ENCODE data around the gene PACRG.

PACRG gene

DNA sequence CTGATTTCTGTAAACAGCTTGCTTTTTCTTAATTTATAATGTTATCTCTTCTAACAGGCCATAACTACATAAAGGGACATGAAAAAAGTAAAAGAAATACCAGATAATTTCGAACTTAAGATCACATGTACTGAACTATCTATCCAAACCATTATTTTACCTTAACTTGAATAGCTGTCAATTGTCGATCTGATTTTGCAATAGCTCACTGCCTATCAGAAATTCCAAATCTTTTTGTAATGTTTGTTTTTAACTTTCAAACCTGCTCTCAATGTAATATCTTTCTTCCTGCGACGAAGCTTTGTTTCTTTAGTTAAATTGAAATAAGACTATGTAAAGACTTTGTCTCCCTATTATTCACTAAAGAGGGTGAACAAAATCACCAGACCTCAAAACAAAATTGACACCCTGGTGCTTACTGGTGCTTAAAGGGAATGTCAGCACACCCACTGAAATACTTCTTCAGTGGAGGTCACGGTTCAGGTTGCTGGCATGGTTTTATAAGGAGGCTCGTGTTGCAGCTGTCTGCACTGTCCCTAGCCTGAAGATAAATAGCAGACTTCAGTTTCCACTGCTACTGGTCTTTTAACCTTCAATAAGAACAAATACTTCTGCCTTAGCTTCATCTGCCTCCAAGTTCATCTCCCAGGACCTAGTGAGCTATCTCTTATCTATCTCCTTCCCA is 569.2 kb downstream of the PACRG start:
- no peak for ATAC-seq
- TF ChIP-seq, protein P1, sequence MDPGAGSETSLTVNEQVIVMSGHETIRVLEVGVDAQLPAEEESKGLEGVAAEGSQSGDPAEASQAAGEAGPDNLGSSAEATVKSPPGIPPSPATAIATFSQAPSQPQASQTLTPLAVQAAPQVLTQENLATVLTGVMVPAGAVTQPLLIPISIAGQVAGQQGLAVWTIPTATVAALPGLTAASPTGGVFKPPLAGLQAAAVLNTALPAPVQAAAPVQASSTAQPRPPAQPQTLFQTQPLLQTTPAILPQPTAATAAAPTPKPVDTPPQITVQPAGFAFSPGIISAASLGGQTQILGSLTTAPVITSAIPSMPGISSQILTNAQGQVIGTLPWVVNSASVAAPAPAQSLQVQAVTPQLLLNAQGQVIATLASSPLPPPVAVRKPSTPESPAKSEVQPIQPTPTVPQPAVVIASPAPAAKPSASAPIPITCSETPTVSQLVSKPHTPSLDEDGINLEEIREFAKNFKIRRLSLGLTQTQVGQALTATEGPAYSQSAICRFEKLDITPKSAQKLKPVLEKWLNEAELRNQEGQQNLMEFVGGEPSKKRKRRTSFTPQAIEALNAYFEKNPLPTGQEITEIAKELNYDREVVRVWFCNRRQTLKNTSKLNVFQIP (CRISPR knock-in tag; IDR thresholded peaks at IDR 0.05; ENCODE audit: borderline replicate concordance, low read depth): no peak
- TF ChIP-seq ZNF8 (CRISPR knock-in tag; IDR thresholded peaks at IDR 0.05) (no peak), BACH2 (CRISPR knock-in tag; IDR thresholded peaks at IDR 0.05; ENCODE audit: borderline replicate concordance) (no peak)

DNA sequence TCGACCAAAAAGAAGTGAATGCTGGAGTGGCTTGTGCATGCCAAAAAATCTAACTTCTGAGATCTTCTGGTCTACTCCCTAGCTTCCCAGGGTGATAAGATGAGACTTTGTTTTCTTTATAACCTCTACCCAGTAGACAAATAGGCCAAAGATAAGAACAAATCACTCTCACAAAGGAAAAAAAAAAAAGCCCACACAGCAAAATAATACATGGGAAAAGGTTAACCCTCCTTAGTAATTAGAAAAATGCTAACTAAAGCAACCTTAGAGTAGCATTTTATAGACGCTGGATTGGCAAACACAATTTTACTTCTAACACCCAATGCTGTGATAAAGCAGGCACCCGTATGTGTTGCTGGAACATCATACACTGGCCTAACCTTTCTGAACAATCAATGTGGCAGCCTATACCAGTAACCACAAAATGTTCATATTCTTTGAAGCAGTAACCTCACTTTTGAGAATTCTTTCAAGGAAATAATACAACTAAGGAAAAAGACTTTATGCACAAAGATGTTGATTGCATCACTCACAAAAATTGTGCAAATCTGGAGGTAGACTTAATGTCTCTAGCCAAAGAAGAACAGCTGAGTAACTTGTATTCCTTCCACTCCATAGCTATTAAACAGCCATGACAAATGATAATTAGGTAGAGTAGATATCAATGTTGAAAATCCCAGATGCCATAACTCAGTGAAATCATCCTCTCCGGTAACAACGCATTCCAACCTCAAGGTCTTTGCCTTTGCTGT is 570.5 kb downstream of the PACRG start:
- no peak for ATAC-seq
- TF ChIP-seq, protein P1 (CRISPR knock-in tag; IDR thresholded peaks at IDR 0.05; ENCODE audit: borderline replicate concordance, low read depth): no peak

DNA sequence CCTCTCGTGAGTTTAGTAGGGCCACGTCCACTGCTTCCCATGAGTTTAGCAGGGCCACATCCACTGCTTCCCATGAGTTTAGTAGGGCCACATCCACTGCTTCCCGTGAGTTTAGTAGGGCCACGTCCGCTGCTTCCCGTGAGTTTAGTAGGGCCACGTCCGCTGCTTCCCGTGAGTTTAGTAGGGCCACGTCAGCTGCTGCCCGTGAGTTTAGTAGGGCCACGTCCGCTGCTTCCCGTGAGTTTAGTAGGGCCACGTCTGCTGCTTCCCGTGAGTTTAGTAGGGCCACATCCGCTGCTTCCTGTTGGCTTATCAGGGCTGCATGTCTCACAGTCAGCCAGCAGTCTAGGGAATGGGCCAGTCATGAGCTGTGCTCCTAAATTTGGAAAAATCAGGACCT is 573.1 kb downstream of the PACRG start:
- TF ChIP-seq ZC3H10 (CRISPR knock-in tag; IDR thresholded peaks at IDR 0.05) (no peak), PPARA (CRISPR knock-in tag; IDR thresholded peaks at IDR 0.05; ENCODE audit: borderline replicate concordance) (no peak), ISL1 (CRISPR knock-in tag; IDR thresholded peaks at IDR 0.05) (no peak), ZFP30 (CRISPR knock-in tag; IDR thresholded peaks at IDR 0.05) (no peak), OSR1 (CRISPR knock-in tag; IDR thresholded peaks at IDR 0.05) (no peak), ZNF565 (CRISPR knock-in tag; conservative IDR thresholded peaks at IDR 0.05; ENCODE audit: low read depth) (no peak), ZNF70 (CRISPR knock-in tag; IDR thresholded peaks at IDR 0.05) (no peak), SNAI2 (CRISPR knock-in tag; IDR thresholded peaks at IDR 0.05) (no peak), ZNF8 (CRISPR knock-in tag; IDR thresholded peaks at IDR 0.05) (no peak), GLIS3 (CRISPR knock-in tag; IDR thresholded peaks at IDR 0.05) (no peak)
- TF ChIP-seq, protein P2, sequence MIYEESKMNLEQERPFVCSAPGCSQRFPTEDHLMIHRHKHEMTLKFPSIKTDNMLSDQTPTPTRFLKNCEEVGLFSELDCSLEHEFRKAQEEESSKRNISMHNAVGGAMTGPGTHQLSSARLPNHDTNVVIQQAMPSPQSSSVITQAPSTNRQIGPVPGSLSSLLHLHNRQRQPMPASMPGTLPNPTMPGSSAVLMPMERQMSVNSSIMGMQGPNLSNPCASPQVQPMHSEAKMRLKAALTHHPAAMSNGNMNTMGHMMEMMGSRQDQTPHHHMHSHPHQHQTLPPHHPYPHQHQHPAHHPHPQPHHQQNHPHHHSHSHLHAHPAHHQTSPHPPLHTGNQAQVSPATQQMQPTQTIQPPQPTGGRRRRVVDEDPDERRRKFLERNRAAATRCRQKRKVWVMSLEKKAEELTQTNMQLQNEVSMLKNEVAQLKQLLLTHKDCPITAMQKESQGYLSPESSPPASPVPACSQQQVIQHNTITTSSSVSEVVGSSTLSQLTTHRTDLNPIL (CRISPR knock-in tag; IDR thresholded peaks at IDR 0.05; ENCODE audit: low read depth): no peak
- TF ChIP-seq, protein P3, sequence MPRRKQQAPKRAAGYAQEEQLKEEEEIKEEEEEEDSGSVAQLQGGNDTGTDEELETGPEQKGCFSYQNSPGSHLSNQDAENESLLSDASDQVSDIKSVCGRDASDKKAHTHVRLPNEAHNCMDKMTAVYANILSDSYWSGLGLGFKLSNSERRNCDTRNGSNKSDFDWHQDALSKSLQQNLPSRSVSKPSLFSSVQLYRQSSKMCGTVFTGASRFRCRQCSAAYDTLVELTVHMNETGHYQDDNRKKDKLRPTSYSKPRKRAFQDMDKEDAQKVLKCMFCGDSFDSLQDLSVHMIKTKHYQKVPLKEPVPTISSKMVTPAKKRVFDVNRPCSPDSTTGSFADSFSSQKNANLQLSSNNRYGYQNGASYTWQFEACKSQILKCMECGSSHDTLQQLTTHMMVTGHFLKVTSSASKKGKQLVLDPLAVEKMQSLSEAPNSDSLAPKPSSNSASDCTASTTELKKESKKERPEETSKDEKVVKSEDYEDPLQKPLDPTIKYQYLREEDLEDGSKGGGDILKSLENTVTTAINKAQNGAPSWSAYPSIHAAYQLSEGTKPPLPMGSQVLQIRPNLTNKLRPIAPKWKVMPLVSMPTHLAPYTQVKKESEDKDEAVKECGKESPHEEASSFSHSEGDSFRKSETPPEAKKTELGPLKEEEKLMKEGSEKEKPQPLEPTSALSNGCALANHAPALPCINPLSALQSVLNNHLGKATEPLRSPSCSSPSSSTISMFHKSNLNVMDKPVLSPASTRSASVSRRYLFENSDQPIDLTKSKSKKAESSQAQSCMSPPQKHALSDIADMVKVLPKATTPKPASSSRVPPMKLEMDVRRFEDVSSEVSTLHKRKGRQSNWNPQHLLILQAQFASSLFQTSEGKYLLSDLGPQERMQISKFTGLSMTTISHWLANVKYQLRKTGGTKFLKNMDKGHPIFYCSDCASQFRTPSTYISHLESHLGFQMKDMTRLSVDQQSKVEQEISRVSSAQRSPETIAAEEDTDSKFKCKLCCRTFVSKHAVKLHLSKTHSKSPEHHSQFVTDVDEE (CRISPR knock-in tag; IDR thresholded peaks at IDR 0.05): no peak
- TF ChIP-seq, protein P4, sequence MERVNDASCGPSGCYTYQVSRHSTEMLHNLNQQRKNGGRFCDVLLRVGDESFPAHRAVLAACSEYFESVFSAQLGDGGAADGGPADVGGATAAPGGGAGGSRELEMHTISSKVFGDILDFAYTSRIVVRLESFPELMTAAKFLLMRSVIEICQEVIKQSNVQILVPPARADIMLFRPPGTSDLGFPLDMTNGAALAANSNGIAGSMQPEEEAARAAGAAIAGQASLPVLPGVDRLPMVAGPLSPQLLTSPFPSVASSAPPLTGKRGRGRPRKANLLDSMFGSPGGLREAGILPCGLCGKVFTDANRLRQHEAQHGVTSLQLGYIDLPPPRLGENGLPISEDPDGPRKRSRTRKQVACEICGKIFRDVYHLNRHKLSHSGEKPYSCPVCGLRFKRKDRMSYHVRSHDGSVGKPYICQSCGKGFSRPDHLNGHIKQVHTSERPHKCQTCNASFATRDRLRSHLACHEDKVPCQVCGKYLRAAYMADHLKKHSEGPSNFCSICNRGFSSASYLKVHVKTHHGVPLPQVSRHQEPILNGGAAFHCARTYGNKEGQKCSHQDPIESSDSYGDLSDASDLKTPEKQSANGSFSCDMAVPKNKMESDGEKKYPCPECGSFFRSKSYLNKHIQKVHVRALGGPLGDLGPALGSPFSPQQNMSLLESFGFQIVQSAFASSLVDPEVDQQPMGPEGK (CRISPR knock-in tag; IDR thresholded peaks at IDR 0.05; ENCODE audit: borderline replicate concordance): no peak
- ATAC-seq: no peak
